HG02884 (cell line): ENCODE results near the gene CYP4B1.

ENCODE experiments used
- ATAC-seq: cut with Tn5 transposase; IDR thresholded peaks from one replicate; pipeline ENCODE4 v1.9.1; 2021; ENCODE audit warnings: mild to moderate bottlenecking, moderate library complexity; ENCODE audit not compliant: unreplicated experiment

CYP4B1 gene

GRCh38 chr1:46790446-46791101, 8.3 kb upstream of the CYP4B1 start:
- ATAC-seq = no peak

- no peak for ATAC-seq
Measured at GRCh38 chr1:46793126-46793525, 5.7 kb upstream of the CYP4B1 start.

- no peak for ATAC-seq
Measured at GRCh38 chr1:46797696-46798470, 963 bp upstream of the CYP4B1 start.

GRCh38 chr1:46800742-46801141, 1.9 kb downstream of the CYP4B1 start:
- ATAC-seq = no peak

GRCh38 chr1:46801323-46802055, 2.6 kb downstream of the CYP4B1 start:
- no peak for ATAC-seq

- no peak for ATAC-seq
Measured at GRCh38 chr1:46802081-46802480, 3.2 kb downstream of the CYP4B1 start.

- no peak for ATAC-seq
Measured at GRCh38 chr1:46802901-46803574, 4.2 kb downstream of the CYP4B1 start.

GRCh38 chr1:46804027-46804889, 5.4 kb downstream of the CYP4B1 start:
- ATAC-seq = no peak

- no peak for ATAC-seq
Measured at GRCh38 chr1:46804926-46805325, 6.1 kb downstream of the CYP4B1 start.

GRCh38 chr1:46805755-46806154, 6.9 kb downstream of the CYP4B1 start:
- ATAC-seq = no peak

- no peak for ATAC-seq
Measured at GRCh38 chr1:46806196-46807020, 7.6 kb downstream of the CYP4B1 start.

GRCh38 chr1:46807046-46807972, 8.5 kb downstream of the CYP4B1 start:
- ATAC-seq = no peak

- no peak for ATAC-seq
Measured at GRCh38 chr1:46809071-46809470, 10.2 kb downstream of the CYP4B1 start.

GRCh38 chr1:46809904-46810303, 11.1 kb downstream of the CYP4B1 start:
- ATAC-seq = no peak

GRCh38 chr1:46810596-46810995, 11.8 kb downstream of the CYP4B1 start:
- no peak for ATAC-seq

- no peak for ATAC-seq
Measured at GRCh38 chr1:46811053-46811452, 12.2 kb downstream of the CYP4B1 start.

- ATAC-seq = no peak
Measured at GRCh38 chr1:46812065-46812963, 13.5 kb downstream of the CYP4B1 start.
